ENCODE data around the gene FANCE. TPM values are rescaled to one million over a fixed set of nuclear protein-coding genes. Genes with fewer than 3 reads are reported as not detected.
"Not testable (repeated sequence)": the region's sequence is repeated elsewhere in the genome, so short reads cannot be mapped to it uniquely, and the experiment has no call there.

The FANCE gene
- total RNA-seq, 2 experiments from 2014 or later: 1.6 to 1.7 TPM

- H3K36me3 Mint-ChIP-seq (ENCODE audit: low read depth): peaks cover 54% of the 10 kb centered on the region
- intact Hi-C loops (cut with DNase I, micrococcal nuclease): no loop called here
- H3K27ac Mint-ChIP-seq: no peak overlapping the region
- H3K27me3 Mint-ChIP-seq: no peaks in the 10 kb centered on the region
- no peak for ATAC-seq (ENCODE audit: poor library complexity)
- TF ChIP-seq, protein P1, sequence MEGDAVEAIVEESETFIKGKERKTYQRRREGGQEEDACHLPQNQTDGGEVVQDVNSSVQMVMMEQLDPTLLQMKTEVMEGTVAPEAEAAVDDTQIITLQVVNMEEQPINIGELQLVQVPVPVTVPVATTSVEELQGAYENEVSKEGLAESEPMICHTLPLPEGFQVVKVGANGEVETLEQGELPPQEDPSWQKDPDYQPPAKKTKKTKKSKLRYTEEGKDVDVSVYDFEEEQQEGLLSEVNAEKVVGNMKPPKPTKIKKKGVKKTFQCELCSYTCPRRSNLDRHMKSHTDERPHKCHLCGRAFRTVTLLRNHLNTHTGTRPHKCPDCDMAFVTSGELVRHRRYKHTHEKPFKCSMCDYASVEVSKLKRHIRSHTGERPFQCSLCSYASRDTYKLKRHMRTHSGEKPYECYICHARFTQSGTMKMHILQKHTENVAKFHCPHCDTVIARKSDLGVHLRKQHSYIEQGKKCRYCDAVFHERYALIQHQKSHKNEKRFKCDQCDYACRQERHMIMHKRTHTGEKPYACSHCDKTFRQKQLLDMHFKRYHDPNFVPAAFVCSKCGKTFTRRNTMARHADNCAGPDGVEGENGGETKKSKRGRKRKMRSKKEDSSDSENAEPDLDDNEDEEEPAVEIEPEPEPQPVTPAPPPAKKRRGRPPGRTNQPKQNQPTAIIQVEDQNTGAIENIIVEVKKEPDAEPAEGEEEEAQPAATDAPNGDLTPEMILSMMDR (IDR thresholded peaks at IDR 0.05): no peak
- H3K36me3 ChIP-seq (ENCODE audit: insufficient read depth, low read length): peaks cover 27% of the 10 kb centered on the region
- peaks cover 5% of the 10 kb centered on the region for H3K9me3 Mint-ChIP-seq
- H3K4me1 ChIP-seq (ENCODE audit: insufficient read depth, low read length): no peaks in the 10 kb centered on the region
- POLR2A ChIA-PET: no interaction called here
- H3K27ac ChIP-seq (ENCODE audit: low read depth in 1 of 2, low read length in 2 of 2): no peak overlapping the region
- no peaks in the 10 kb centered on the region for H3K27me3 ChIP-seq (ENCODE audit: control insufficient read depth in 1 of 2, insufficient read depth in 2 of 2, low read length in 2 of 2)
- H3K4me1 Mint-ChIP-seq (ENCODE audit: low read depth): no peaks in the 10 kb centered on the region
- DNase-seq: no peak
- H3K4me3 Mint-ChIP-seq: no peak overlapping the region
- CTCF ChIA-PET: no interaction called here
- H3K9me3 ChIP-seq (ENCODE audit: control insufficient read depth in 1 of 2, insufficient read depth in 1 of 2, low read length in 2 of 2): peaks cover 21 to 27% of the 10 kb centered on the region in 2 experiments
- H3K4me3 ChIP-seq (ENCODE audit: low read length): no peak overlapping the region
Observed at GRCh38 chr6:35428421-35429149, 23.6 kb upstream of the FANCE start.

DNA sequence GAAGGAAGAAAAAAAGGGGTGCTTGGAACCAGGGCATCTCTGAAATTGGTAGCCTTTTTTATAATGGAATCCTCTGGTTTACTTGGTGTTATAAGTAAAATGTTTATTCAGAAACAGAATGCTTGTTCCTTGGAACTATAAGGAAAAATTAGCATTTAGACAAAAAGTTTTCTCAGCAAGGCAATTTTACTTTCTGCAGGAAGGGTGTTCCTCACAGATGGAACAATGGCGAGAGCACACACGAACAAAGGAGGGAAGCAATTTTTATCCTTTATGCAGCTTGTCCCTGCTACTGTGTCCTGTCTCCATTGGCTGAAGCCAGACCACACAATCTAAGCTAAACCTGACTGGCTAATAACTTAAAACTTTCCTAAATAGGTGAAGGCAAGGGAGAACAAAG is 22.7 kb upstream of the FANCE start:
- TF ChIP-seq, protein P1 (IDR thresholded peaks at IDR 0.05): no peak
- Histone ChIP-seq H3K9me3 (ENCODE audit: control insufficient read depth in 1 of 2, insufficient read depth in 1 of 2, low read length in 2 of 2) (peaks cover 21 to 27% of the 10 kb centered on the region in 2 experiments), H3K4me3 (ENCODE audit: low read length) (no peak overlapping the region), H3K36me3 (ENCODE audit: insufficient read depth, low read length) (peaks cover 19% of the 10 kb centered on the region), H3K4me1 (ENCODE audit: insufficient read depth, low read length) (no peaks in the 10 kb centered on the region), H3K27ac (ENCODE audit: low read depth in 1 of 2, low read length in 2 of 2) (no peak overlapping the region), H3K27me3 (ENCODE audit: control insufficient read depth in 1 of 2, insufficient read depth in 2 of 2, low read length in 2 of 2) (no peaks in the 10 kb centered on the region)
- no peak for DNase-seq
- H3K27me3 Mint-ChIP-seq: no peaks in the 10 kb centered on the region
- H3K9me3 Mint-ChIP-seq: peaks cover 5% of the 10 kb centered on the region
- POLR2A ChIA-PET: no interaction called here
- intact Hi-C loops (cut with DNase I, micrococcal nuclease): no loop called here
- no peak for ATAC-seq (ENCODE audit: poor library complexity)
- H3K4me3 Mint-ChIP-seq: no peak overlapping the region
- H3K27ac Mint-ChIP-seq: no peak overlapping the region
- peaks cover 45% of the 10 kb centered on the region for H3K36me3 Mint-ChIP-seq (ENCODE audit: low read depth)
- CTCF ChIA-PET: no interaction called here
- H3K4me1 Mint-ChIP-seq (ENCODE audit: low read depth): no peaks in the 10 kb centered on the region

- Histone ChIP-seq H3K4me3 (ENCODE audit: low read length) (no peak overlapping the region), H3K36me3 (ENCODE audit: insufficient read depth, low read length) (no peaks in the 10 kb centered on the region), H3K9me3 (ENCODE audit: control insufficient read depth in 1 of 2, insufficient read depth in 1 of 2, low read length in 2 of 2) (peaks cover 20 to 21% of the 10 kb centered on the region in 2 experiments), H3K4me1 (ENCODE audit: insufficient read depth, low read length) (no peaks in the 10 kb centered on the region), H3K27ac (ENCODE audit: low read depth in 1 of 2, low read length in 2 of 2) (no peak overlapping the region), H3K27me3 (ENCODE audit: control insufficient read depth in 1 of 2, insufficient read depth in 2 of 2, low read length in 2 of 2) (no peaks in the 10 kb centered on the region)
- intact Hi-C loops (cut with DNase I, micrococcal nuclease): no loop called here
- Mint-ChIP-seq H3K27ac (no peak overlapping the region), H3K27me3 (no peaks in the 10 kb centered on the region), H3K4me1 (ENCODE audit: low read depth) (no peaks in the 10 kb centered on the region), H3K4me3 (no peak overlapping the region), H3K36me3 (ENCODE audit: low read depth) (peaks cover 19% of the 10 kb centered on the region), H3K9me3 (peaks cover 5% of the 10 kb centered on the region)
- ChIA-PET CTCF (interaction anchor here (1.1 kb wide), 1 partner anchor 17 kb away, joined by 3 read pairs; no protein-coding TSS in a partner anchor), POLR2A (interaction anchor here (0.8 kb wide), 1 partner anchor 43 kb away, joined by 3 read pairs; no protein-coding TSS in a partner anchor)
- no peak for DNase-seq
- TF ChIP-seq, protein P1 (IDR thresholded peaks at IDR 0.05): no peak
- no peak for ATAC-seq (ENCODE audit: poor library complexity)
Observed at GRCh38 chr6:35432291-35432690, 19.8 kb upstream of the FANCE start.

DNA sequence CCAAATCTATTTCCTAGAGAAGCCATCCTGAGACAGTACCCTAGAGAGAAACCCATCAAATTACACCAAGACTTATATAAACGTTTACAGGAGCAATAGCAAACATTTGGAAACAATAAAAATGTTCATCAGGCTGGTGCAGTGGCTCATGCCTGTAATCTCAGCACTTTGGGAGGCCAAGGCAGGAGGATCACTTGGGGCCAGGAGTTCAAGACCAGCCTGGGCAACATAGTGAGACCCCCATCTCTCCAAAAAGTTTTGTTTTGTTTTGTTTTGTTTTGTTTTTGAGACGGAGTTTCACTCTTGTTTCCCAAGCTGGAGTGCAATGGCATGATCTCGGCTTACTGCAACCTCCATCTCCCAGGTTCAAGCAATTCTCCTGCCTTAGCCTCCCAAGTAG is 19.4 kb upstream of the FANCE start:
- H3K36me3 ChIP-seq (ENCODE audit: insufficient read depth, low read length); intact Hi-C loops (cut with DNase I, micrococcal nuclease); H3K27ac ChIP-seq (ENCODE audit: low read depth in 1 of 2, low read length in 2 of 2); H3K4me1 ChIP-seq (ENCODE audit: insufficient read depth, low read length); H3K4me1 Mint-ChIP-seq (ENCODE audit: low read depth); H3K27ac Mint-ChIP-seq; H3K27me3 ChIP-seq (ENCODE audit: control insufficient read depth in 1 of 2, insufficient read depth in 2 of 2, low read length in 2 of 2); ATAC-seq (ENCODE audit: poor library complexity); H3K27me3 Mint-ChIP-seq; DNase-seq; H3K4me3 ChIP-seq (ENCODE audit: low read length); H3K4me3 Mint-ChIP-seq; POLR2A ChIA-PET; H3K9me3 Mint-ChIP-seq: not testable (repeated sequence)
- H3K9me3 ChIP-seq (ENCODE audit: control insufficient read depth in 1 of 2, insufficient read depth in 1 of 2, low read length in 2 of 2): peaks cover 16 to 21% of the 10 kb centered on the region in 2 experiments
- H3K36me3 Mint-ChIP-seq (ENCODE audit: low read depth): peaks cover 19% of the 10 kb centered on the region
- CTCF ChIA-PET: interaction anchor here (1.1 kb wide), 1 partner anchor 17 kb away, joined by 3 read pairs; no protein-coding TSS in a partner anchor

Measured in CD4-positive, alpha-beta T cell (primary cell).